NT2/D1 (cell line): ENCODE measurements around the gene NAIF1.

Experiments used
- DNase-seq: peaks from one replicate; pipeline ENCODE4 v3.0.0-alpha.2; 2011; ENCODE audit warnings: low read depth, low spot score
- H3K27me3 ChIP-seq: 2 replicates; pipeline ENCODE4 v1.6.0; 2011; ENCODE audit warnings: mild to moderate bottlenecking; ENCODE audit not compliant: insufficient read length, insufficient read depth
- H3K36me3 ChIP-seq: 2 replicates; pipeline ENCODE4 v1.6.1; 2011; ENCODE audit warnings: mild to moderate bottlenecking, low read length, mixed read lengths; ENCODE audit not compliant: insufficient read depth, insufficient read length
- H3K4me1 ChIP-seq: 2 replicates; pipeline ENCODE4 v1.5.1; 2011; ENCODE audit not compliant: insufficient read depth, insufficient read length
- H3K4me3 ChIP-seq: 2 replicates; pipeline ENCODE4 v1.5.1; 2011; ENCODE audit warnings: low read depth; ENCODE audit not compliant: insufficient read length
- H3K9ac ChIP-seq: 2 replicates; pipeline ENCODE4 v1.6.0; 2011; ENCODE audit warnings: low read depth; ENCODE audit not compliant: insufficient read length
- H3K9me3 ChIP-seq: 2 replicates; pipeline ENCODE4 v1.5.1; 2011; ENCODE audit warnings: mild to moderate bottlenecking, low read length; ENCODE audit not compliant: insufficient read depth
- SUZ12 ChIP-seq: IDR thresholded peaks from 2 replicates; pipeline ENCODE4 v1.6.1; 2011; ENCODE audit not compliant: insufficient read length, insufficient read depth; ENCODE audit errors: extremely low read depth
- YY1 ChIP-seq: IDR thresholded peaks from 2 replicates; pipeline ENCODE4 v1.6.1; 2011; ENCODE audit not compliant: insufficient read length, insufficient read depth
- ZNF274 ChIP-seq: IDR thresholded peaks from 2 replicates; pipeline ENCODE4 v1.6.1; 2011; ENCODE audit warnings: mild to moderate bottlenecking, low read depth, low read length

NAIF1 gene

DNA sequence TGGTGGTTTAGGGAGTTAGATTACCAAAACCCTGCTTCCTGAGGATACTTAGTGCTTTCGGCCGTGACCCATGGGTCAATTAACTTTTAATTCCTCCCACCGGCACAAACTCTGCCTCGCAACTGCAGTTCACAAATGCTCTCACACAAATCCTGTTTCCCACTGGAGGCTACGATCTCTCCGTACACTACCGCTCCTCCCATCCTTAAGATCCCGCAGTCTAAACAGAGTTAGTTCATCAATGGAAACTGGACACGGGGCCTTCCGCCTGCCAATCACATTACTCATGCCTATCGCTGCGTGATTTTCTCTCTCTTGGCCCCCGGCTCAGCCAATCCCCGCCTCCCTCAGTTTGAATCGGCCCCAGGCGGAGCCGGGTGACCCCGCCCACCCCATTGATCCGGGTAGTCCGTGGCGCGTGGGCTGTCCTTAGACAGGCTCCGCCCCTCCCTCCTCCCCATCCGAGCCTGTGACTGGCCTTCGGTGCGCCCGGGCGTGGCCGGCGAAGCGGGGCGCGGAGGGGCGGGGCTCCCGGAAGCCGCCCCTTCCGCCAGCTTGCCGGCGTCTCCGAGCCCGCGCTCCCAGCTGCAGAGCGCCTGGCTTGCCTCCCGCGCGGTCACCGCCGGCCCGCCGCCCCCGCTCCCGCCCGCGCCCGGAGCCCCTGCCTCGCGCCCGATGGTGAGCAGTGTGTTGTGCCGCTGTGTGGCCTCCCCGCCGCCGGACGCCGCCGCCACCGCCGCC is 695 bp upstream of the NAIF1 start, which contains the start of gene SLC25A25:
TSS of gene SLC25A25 (plus strand) at position 588 of the 741 bp plus-strand sequence. CDS start at position 676, 88 bp downstream.
- peaks cover 16% of the 10 kb centered on the region for H3K4me1 ChIP-seq
- H3K27me3 ChIP-seq, result no peaks in the 10 kb centered on the region
- peak; percentile 99 for DNase-seq
- H3K4me3 ChIP-seq, result peak within 1 kb of the TSS; percentile 86
- H3K36me3 ChIP-seq, result peaks cover 8% of the 10 kb centered on the region
- TF ChIP-seq SUZ12 (no peak), ZNF274 (no peak), YY1 (no peak)
- no peaks in the 10 kb centered on the region for H3K9me3 ChIP-seq
- peak within 1 kb of the TSS; percentile 95 for H3K9ac ChIP-seq

DNA sequence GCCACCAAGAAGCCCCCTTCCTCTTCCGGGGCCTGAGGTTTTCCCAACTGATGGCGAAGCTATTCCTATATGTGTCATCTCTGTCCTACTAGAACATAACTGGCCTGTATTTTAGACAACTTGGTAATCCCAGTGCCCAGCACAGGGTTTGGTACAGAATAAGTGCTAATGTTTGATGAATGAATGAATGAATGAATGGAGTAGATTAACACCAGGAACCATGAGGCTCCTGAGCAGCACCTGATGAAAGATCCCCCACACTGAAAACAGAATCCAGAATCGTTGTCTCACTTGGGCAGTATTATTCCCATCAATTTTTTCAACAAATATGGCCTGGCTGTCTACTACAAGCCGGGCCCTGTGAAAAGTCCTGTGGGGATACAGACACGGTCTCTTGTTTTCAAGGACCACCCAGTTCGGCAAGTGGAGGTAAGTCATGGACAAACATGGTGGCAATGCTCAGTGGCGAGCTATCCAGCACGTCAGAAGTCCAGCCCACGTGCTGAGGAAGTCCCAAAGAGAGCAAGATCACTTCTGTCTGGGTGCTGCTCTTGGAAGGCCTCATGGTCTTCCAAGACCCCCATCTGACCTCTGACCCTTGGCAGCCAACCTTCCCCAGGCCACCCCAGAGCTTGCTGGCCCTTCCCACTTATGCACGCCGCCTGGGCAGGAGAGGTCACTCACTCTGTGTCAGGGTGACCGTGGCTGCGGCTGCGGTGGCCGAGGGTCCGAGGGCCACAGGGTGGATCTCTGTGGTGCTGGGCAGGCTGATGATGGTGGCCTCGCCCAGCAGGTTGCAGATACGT is 1.0 kb downstream of the NAIF1 start:
- Histone ChIP-seq H3K4me1 (peaks cover 14% of the 10 kb centered on the region), H3K27me3 (no peaks in the 10 kb centered on the region), H3K9ac (peak overlapping the region; percentile 56), H3K9me3 (no peaks in the 10 kb centered on the region), H3K4me3 (peak overlapping the region; percentile 28), H3K36me3 (peaks cover 13% of the 10 kb centered on the region)
- DNase-seq, result no peak
- TF ChIP-seq YY1 (no peak), ZNF274 (no peak), SUZ12 (no peak)

DNA sequence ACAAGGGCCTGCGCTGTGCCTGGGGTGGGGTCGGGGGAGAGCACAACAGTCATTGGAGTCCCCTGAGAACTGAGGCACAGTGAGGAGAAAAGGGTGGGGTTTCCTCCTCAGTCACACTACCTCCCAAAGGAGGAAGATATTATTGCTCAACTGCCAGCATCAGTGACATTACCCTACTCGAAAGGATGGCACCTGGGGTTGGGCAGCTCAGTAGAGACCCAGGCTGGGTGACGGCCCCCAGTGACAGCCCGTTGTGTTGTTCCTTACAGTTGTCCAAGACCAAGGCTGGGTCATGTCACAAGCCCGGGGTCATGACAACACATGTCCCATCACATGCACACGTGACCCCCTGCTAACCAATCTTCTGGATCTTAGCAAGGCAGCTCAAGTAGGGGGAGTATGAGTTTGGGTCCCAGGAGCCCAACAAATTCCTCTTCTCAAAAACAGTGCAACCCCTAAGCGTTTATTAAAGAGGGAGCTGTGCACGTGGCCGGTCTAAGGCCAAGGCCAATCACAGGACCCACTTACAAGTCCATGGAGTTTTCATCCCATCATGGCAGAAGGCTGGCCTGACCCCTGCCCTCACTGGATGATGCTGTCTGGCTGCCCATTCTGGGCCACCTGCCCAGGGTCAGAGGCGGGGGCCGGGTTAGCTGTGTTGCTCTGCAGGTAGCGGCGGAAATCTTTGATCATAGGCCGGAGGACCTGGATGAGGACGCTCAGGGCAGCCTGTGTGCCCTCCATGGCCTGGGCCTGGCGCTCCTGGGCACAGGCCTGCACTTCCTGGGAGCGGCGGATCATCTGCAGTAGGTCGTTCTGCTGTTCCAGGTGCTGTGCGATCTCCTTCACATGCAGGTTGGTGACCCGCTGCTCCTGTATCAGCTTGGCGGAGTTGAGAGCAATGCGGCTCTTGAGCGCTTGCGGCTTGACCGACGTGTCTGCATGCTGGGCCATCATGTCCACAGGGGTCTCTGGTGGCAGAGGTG is 4.0 kb downstream of the NAIF1 start:
- Histone ChIP-seq H3K9me3 (no peaks in the 10 kb centered on the region), H3K27me3 (no peaks in the 10 kb centered on the region), H3K36me3 (peaks cover 13% of the 10 kb centered on the region), H3K9ac (no peak overlapping the region), H3K4me1 (peaks cover 9% of the 10 kb centered on the region), H3K4me3 (no peak overlapping the region)
- no peak for TF ChIP-seq SUZ12
- no peak for TF ChIP-seq YY1
- no peak for TF ChIP-seq ZNF274
- DNase-seq, result no peak

DNA sequence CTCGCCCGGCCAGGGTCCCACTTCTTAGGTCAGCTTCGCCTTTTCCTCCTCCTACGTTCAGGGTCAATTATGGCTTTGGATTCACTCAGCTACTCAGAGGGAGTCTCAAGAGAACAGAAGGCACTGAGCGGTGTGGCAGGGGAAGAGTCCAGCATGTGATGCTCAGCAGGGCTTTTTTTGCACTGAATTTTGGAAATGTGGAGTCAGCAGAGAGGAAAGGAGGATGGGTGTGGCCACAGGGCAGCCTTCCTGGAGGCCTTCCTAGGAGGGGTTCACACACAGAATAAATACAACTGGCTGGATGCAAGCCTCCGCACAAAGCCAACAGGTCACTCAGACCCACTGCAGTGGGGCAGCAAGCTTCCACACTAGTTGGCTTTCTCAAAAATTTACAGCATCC is 4.8 kb downstream of the NAIF1 start:
- Histone ChIP-seq H3K4me1 (peaks cover 10% of the 10 kb centered on the region), H3K27me3 (no peaks in the 10 kb centered on the region), H3K4me3 (no peak overlapping the region), H3K9me3 (no peaks in the 10 kb centered on the region), H3K9ac (no peak overlapping the region), H3K36me3 (peaks cover 13% of the 10 kb centered on the region)
- TF ChIP-seq YY1 (no peak), ZNF274 (no peak), SUZ12 (no peak)
- DNase-seq, result no peak

DNA sequence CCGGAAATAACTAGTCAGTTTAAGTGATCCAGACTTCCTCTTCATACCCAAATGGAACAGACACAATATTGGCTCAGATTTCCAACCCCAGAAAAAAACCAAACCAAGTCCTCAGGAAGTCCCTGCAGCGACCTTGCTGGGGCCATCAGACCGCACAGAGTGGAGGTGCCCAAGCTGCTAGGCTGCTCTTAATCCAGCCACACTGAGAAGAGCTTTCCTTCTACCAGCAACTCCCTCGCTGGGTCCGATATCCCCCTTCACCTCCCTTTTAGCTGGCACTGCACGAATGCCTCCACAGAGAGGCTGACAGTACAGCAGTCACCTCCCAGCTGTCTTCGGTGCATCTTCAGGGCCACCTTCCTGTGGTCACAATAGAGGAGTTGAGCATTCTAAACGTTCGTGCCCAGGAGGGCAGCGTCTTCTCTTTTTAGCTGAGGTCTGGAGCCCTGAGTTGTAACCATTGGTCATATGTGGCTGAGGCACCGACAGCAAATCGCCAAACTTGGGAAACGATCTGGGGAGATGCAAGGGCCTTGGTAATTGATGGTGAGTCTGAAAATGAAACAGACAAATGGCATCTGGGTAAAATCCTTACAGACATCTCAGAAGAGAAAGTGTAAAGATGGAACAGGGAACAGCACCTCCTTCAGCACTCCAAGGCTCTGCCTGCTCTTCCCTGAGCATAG is 5.7 kb downstream of the NAIF1 start:
- H3K27me3 ChIP-seq, result no peaks in the 10 kb centered on the region
- H3K4me1 ChIP-seq, result peaks cover 8% of the 10 kb centered on the region
- no peak for DNase-seq
- peaks cover 13% of the 10 kb centered on the region for H3K36me3 ChIP-seq
- TF ChIP-seq SUZ12 (no peak), YY1 (no peak), ZNF274 (no peak)
- H3K4me3 ChIP-seq, result no peak overlapping the region
- H3K9me3 ChIP-seq, result no peaks in the 10 kb centered on the region
- no peak overlapping the region for H3K9ac ChIP-seq

DNA sequence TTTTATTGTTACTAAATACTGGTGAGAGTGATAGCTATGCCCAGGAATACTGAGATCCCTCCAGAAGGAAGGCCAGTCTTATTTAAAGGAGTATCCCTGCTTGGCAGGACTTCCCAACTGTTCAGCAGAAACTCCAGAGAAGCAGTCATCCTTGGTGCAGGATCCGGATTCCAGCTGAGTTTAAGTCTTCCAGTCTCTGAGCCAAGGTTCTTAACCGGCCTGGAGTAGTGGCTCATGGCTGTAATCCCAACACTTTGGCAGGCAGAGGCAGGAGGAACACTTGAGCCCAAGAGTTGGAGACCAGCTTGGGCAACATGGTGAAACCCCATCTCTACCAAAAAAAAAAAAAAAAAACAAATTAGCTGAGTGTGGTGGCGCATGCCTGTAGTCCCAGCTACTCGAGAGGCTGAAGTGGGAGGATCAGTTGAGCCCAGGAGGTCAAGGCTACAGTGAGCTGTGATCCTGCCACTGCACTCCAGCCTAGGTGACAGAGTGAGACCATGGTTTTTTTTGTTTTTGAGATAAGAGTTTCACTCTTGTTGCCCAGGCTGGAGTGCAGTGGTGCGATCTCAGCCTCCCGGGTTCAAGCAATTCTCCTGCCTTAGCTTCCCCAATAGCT is 7.6 kb downstream of the NAIF1 start:
- Histone ChIP-seq H3K4me3 (no peak overlapping the region), H3K9me3 (no peaks in the 10 kb centered on the region), H3K4me1 (peaks cover 14% of the 10 kb centered on the region), H3K9ac (no peak overlapping the region), H3K27me3 (no peaks in the 10 kb centered on the region), H3K36me3 (peaks cover 13% of the 10 kb centered on the region)
- no peak for DNase-seq
- no peak for TF ChIP-seq SUZ12
- TF ChIP-seq YY1, result no peak
- no peak for TF ChIP-seq ZNF274
